ENCODE results near the gene MICALL2.

Gene MICALL2

GRCh38 chr7:1493571-1493970, 34.3 kb upstream of the MICALL2 start:
- peaks cover 40% of the 10 kb centered on the region for H3K36me3 ChIP-seq (replicated peaks)
- no peak overlapping the region for H3K4me3 ChIP-seq (ENCODE audit: low read depth, low read length)
- in situ Hi-C loops (cut with HindIII; ENCODE audit: low pct_ligation_motif_present, low sequenced_read_pairs), result no loop called here
- no peak for TF ChIP-seq CTCF (IDR thresholded peaks at IDR 0.05; ENCODE audit: low read depth, low read length, missing control alignments)
- H3K27ac ChIP-seq, result no peak overlapping the region
- DNase-seq, result no peak
- no peaks in the 10 kb centered on the region for H3K27me3 ChIP-seq (replicated peaks)

- in situ Hi-C loops (cut with HindIII; ENCODE audit: low pct_ligation_motif_present, low sequenced_read_pairs), result no loop called here
- Histone ChIP-seq H3K27ac (no peak overlapping the region), H3K36me3 (replicated peaks) (peaks cover 41% of the 10 kb centered on the region), H3K27me3 (replicated peaks) (no peaks in the 10 kb centered on the region), H3K4me3 (ENCODE audit: low read depth, low read length) (no peak overlapping the region)
- no peak for DNase-seq
- no peak for TF ChIP-seq CTCF (IDR thresholded peaks at IDR 0.05; ENCODE audit: low read depth, low read length, missing control alignments)
These were observed 33.9 kb upstream of the MICALL2 start for GRCh38 chr7:1493129-1493528.

GRCh38 chr7:1492640-1493039, 33.4 kb upstream of the MICALL2 start:
- no peak for TF ChIP-seq CTCF (IDR thresholded peaks at IDR 0.05; ENCODE audit: low read depth, low read length, missing control alignments)
- Histone ChIP-seq H3K4me3 (ENCODE audit: low read depth, low read length) (no peak overlapping the region), H3K27me3 (replicated peaks) (no peaks in the 10 kb centered on the region), H3K36me3 (replicated peaks) (peaks cover 41% of the 10 kb centered on the region), H3K27ac (no peak overlapping the region)
- in situ Hi-C loops (cut with HindIII; ENCODE audit: low pct_ligation_motif_present, low sequenced_read_pairs), result no loop called here
- no peak for DNase-seq

- peaks cover 40% of the 10 kb centered on the region for H3K36me3 ChIP-seq (replicated peaks)
These were observed 33.0 kb upstream of the MICALL2 start for GRCh38 chr7:1492221-1492620.

GRCh38 chr7:1490837-1491236, 31.6 kb upstream of the MICALL2 start:
- in situ Hi-C loops (cut with HindIII; ENCODE audit: low pct_ligation_motif_present, low sequenced_read_pairs), result no loop called here
- no peak overlapping the region for H3K4me3 ChIP-seq (ENCODE audit: low read depth, low read length)
- H3K36me3 ChIP-seq (replicated peaks), result peaks cover 40% of the 10 kb centered on the region
- no peak overlapping the region for H3K27ac ChIP-seq
- no peaks in the 10 kb centered on the region for H3K27me3 ChIP-seq (replicated peaks)
- DNase-seq, result no peak
- TF ChIP-seq CTCF (IDR thresholded peaks at IDR 0.05; ENCODE audit: low read depth, low read length, missing control alignments), result no peak

More at GRCh38 chr7:1492221-1492620, 33.0 kb upstream of the MICALL2 start:
- Histone ChIP-seq H3K4me3 (ENCODE audit: low read depth, low read length) (no peak overlapping the region), H3K27ac (no peak overlapping the region), H3K27me3 (replicated peaks) (no peaks in the 10 kb centered on the region)
- no peak for TF ChIP-seq CTCF (IDR thresholded peaks at IDR 0.05; ENCODE audit: low read depth, low read length, missing control alignments)
- DNase-seq, result no peak
- in situ Hi-C loops (cut with HindIII; ENCODE audit: low pct_ligation_motif_present, low sequenced_read_pairs), result no loop called here

- Histone ChIP-seq H3K36me3 (replicated peaks) (peaks cover 45% of the 10 kb centered on the region), H3K4me3 (ENCODE audit: low read depth, low read length) (no peak overlapping the region), H3K27me3 (replicated peaks) (no peaks in the 10 kb centered on the region), H3K27ac (no peak overlapping the region)
- DNase-seq, result no peak
- no peak for TF ChIP-seq CTCF (IDR thresholded peaks at IDR 0.05; ENCODE audit: low read depth, low read length, missing control alignments)
- in situ Hi-C loops (cut with HindIII; ENCODE audit: low pct_ligation_motif_present, low sequenced_read_pairs), result no loop called here
These were observed 30.1 kb upstream of the MICALL2 start for GRCh38 chr7:1489336-1489735.

All from brain microvascular endothelial cell (primary cell).